ENCODE results near the gene PDX1. TPM values are rescaled to one million over a fixed set of nuclear protein-coding genes. Genes with fewer than 3 reads are reported as not detected.
A peak's percentile ranks its signal among the peaks of the same experiment; 100 is the strongest.

The PDX1 gene
- total RNA-seq, result not detected
- long read RNA-seq, result 0 reads

- peak; percentile 76 to 87 for ATAC-seq
- peak; percentile 46 for DNase-seq
- intact Hi-C loops (cut with DNase I), result no loop called here
These were observed at the start of gene PDX1 for GRCh38 chr13:27919934-27920676. Gene PDX1 (plus strand): TSS chr13:27920000. CDS start chr13:27920139, 139 bp downstream.

GRCh38 chr13:27878274-27878673, 41.5 kb upstream of the PDX1 start:
- intact Hi-C loops (cut with DNase I), result no loop called here
- DNase-seq, result no peak

GRCh38 chr13:27889471-27889870, 30.3 kb upstream of the PDX1 start:
- intact Hi-C loops (cut with DNase I), result no loop called here
- DNase-seq (no peak), ATAC-seq (no peak)

More at GRCh38 chr13:27878274-27878673, 41.5 kb upstream of the PDX1 start:
- no peak for ATAC-seq

GRCh38 chr13:27896726-27897125, 23.1 kb upstream of the PDX1 start:
- intact Hi-C loops (cut with DNase I), result no loop called here
- DNase-seq, result no peak
- no peak for ATAC-seq

- intact Hi-C loops (cut with DNase I), result no loop called here
- no peak for ATAC-seq
These were observed 15.1 kb upstream of the PDX1 start for GRCh38 chr13:27904719-27905118.

GRCh38 chr13:27905650-27906049, 14.2 kb upstream of the PDX1 start:
- DNase-seq (no peak), ATAC-seq (no peak)
- intact Hi-C loops (cut with DNase I), result no loop called here

More at GRCh38 chr13:27904719-27905118, 15.1 kb upstream of the PDX1 start:
- no peak for DNase-seq

- ATAC-seq, result no peak
- no peak for DNase-seq
- intact Hi-C loops (cut with DNase I), result no loop called here
These were observed 12.5 kb upstream of the PDX1 start for GRCh38 chr13:27907121-27907787.

GRCh38 chr13:27909378-27909777, 10.4 kb upstream of the PDX1 start:
- no peak for DNase-seq

GRCh38 chr13:27911521-27911920, 8.3 kb upstream of the PDX1 start:
- intact Hi-C loops (cut with DNase I), result no loop called here
- ATAC-seq (no peak), DNase-seq (no peak)

More at GRCh38 chr13:27909378-27909777, 10.4 kb upstream of the PDX1 start:
- intact Hi-C loops (cut with DNase I), result no loop called here
- ATAC-seq, result no peak

GRCh38 chr13:27913160-27913559, 6.6 kb upstream of the PDX1 start:
- intact Hi-C loops (cut with DNase I), result no loop called here
- DNase-seq (no peak), ATAC-seq (no peak)

- ATAC-seq (no peak), DNase-seq (no peak)
- intact Hi-C loops (cut with DNase I), result no loop called here
These were observed 4.2 kb upstream of the PDX1 start for GRCh38 chr13:27915301-27916207.

- intact Hi-C loops (cut with DNase I), result no loop called here
- no peak for DNase-seq
- no peak for ATAC-seq
These were observed 2.5 kb upstream of the PDX1 start for GRCh38 chr13:27917121-27917947.

- DNase-seq (no peak), ATAC-seq (no peak)
- intact Hi-C loops (cut with DNase I), result no loop called here
These were observed 1.5 kb upstream of the PDX1 start for GRCh38 chr13:27918041-27918917.

- DNase-seq (no peak), ATAC-seq (no peak)
- intact Hi-C loops (cut with DNase I), result no loop called here
These were observed 712 bp upstream of the PDX1 start for GRCh38 chr13:27918918-27919658.

- no peak for DNase-seq
- intact Hi-C loops (cut with DNase I), result no loop called here
- no peak for ATAC-seq
These were observed 204 bp upstream of the PDX1 start for GRCh38 chr13:27919659-27919933.

GRCh38 chr13:27920677-27921420, 1.0 kb downstream of the PDX1 start:
- intact Hi-C loops (cut with DNase I), result no loop called here
- DNase-seq, result no peak

More at GRCh38 chr13:27920677-27921420, 1.0 kb downstream of the PDX1 start:
- peak in 1 of 2 donors; percentile 37 for ATAC-seq
